Spleen (tissue), 11 donors: ENCODE measurements around the gene HADH. TPM values are rescaled to one million over a fixed set of nuclear protein-coding genes. Genes with fewer than 3 reads are reported as not detected.

ENCODE experiments used
- DNase-seq: peaks from one replicate; pipeline ENCODE4 v3.0.0-alpha.2; 2020
- H3K27ac ChIP-seq, 8 donors: fragments of 200-600 bp; sonication (generic) in 7 of 8; 1 replicate in 4 of 8; 2 replicates in 4 of 8; pipeline versions ENCODE4 v1.5.0 to v1.8.0; 2016 to 2021; ENCODE audit warnings: inconsistent platforms in 4 of 8, mild to moderate bottlenecking in 4 of 8, moderate library complexity in 1 of 8
- H3K27me3 ChIP-seq, 7 donors: fragments of 200-600 bp; sonication (generic) in 6 of 7; replicated peaks in 1 of 7; 1 replicate in 4 of 7; 2 replicates in 3 of 7; pipeline versions ENCODE4 v1.5.0 to v1.8.0; 2016 to 2021; ENCODE audit warnings: inconsistent platforms in 3 of 7, mild to moderate bottlenecking in 1 of 7
- H3K36me3 ChIP-seq, 6 donors: fragments of 200-600 bp; sonication (generic) in 5 of 6; 1 replicate in 4 of 6; 2 replicates in 2 of 6; pipeline versions ENCODE4 v1.5.0 to v1.8.0; 2016 to 2021; ENCODE audit warnings: inconsistent platforms in 2 of 6
- H3K4me1 ChIP-seq, 6 donors: fragments of 200-600 bp; sonication (generic) in 5 of 6; 1 replicate in 3 of 6; 2 replicates in 3 of 6; pipeline versions ENCODE4 v1.5.0 to v1.8.0; 2016 to 2021; ENCODE audit warnings: inconsistent platforms in 3 of 6
- H3K4me3 ChIP-seq, 8 donors: fragments of 200-600 bp; sonication (generic) in 7 of 8; 1 replicate in 4 of 8; 2 replicates in 4 of 8; pipeline versions ENCODE4 v1.5.0 to v1.8.0; 2016 to 2021; ENCODE audit warnings: inconsistent platforms in 4 of 8, mild to moderate bottlenecking in 4 of 8, moderate library complexity in 2 of 8
- H3K9me3 ChIP-seq, 8 donors: fragments of 200-600 bp; sonication (generic) in 7 of 8; 1 replicate in 4 of 8; 2 replicates in 4 of 8; pipeline versions ENCODE4 v1.5.0 to v1.8.0; 2016 to 2021; ENCODE audit warnings: inconsistent platforms in 4 of 8
- POLR2A ChIP-seq, 3 donors: fragments of 450-650 bp; IDR thresholded peaks; one replicate each; pipeline ENCODE4 v1.5.1; 2017; ENCODE audit warnings: antibody characterized with exemption in 3 of 3, mild to moderate bottlenecking in 1 of 3
- POLR2AphosphoS5 ChIP-seq, 3 donors: sonication (generic); formaldehyde crosslinking; IDR thresholded peaks; one replicate each; pipeline ENCODE4 v1.5.1; 2017; ENCODE audit warnings: antibody characterized with exemption in 3 of 3
- WGBS, 5 donors: extraction: QIAGEN DNeasy Blood & Tissue Kit in 3 of 5; methylation state at CpG; one replicate each; pipeline versions ENCODE4 v1.1.5 to v1.1.7; 2013 to 2018; 5-methylcytosine and 5-hydroxymethylcytosine counted together
- intact Hi-C: fragments of 100-400 bp; cut with DNase I; formaldehyde crosslinking; loops from one replicate; pipeline ENCODE4 v1.15.0; 2023; ENCODE audit warnings: low total_unique reads
- polyA plus RNA-seq, 3 donors: library from polyadenylated mRNA; stranded (reverse); fragments of 200-250 nt; gene quantifications; one replicate each; pipeline ENCODE4 v1.2.1, GENCODE V29; 2013
- total RNA-seq, 7 donors: library from RNA; depleted of rRNA in 3 of 7; stranded (reverse); fragments of >200 nt in 3 of 7; fragmentation: NEBNext Ultra II Directional in 4 of 7; extraction: Animal tissue kit (Norgen Biotek cat#: 25700) in 4 of 7; gene quantifications; one replicate each; pipeline versions ENCODE4 v1.1.0 to v1.2.1, GENCODE V29; 2016 to 2021
- TF ChIP-seq, protein P1 (sequence below), 11 experiments: fragments of 200-600 bp in 7 of 11; fragments of 450-650 bp in 4 of 11; sonication (generic) in 4 of 11; IDR thresholded peaks in 8 of 11; conservative IDR thresholded peaks in 3 of 11; 1 replicate in 7 of 11; 2 replicates in 4 of 11; pipeline versions ENCODE4 v1.4.0 to v1.8.0; 2016 to 2021; ENCODE audit warnings: antibody characterized with exemption in 11 of 11, inconsistent platforms in 4 of 11, mild to moderate bottlenecking in 1 of 11
- donor health status: healthy with polysubstance abuse.
- donor health status: DM: no; HTN: no; CAD: no; lungs with moderate emphysema.
- donor health status: DM: no; HTN: no; CAD: no.
- donor health status: Bipolar disorder and iron deficiency.
- donor health status: healthy.
- donor health status: DM: no; HTN: no; CAD: no.
- donor health status: DM: yes; HTN: yes; CAD: no.

HADH gene
- total and polyA plus RNA-seq, 10 donors, result 24.4 to 39.9 (median 29.1) TPM

GRCh38 chr4:107994894-107995293 is 5.2 kb downstream of the HADH start:
- DNase-seq, result no peak
- Histone ChIP-seq H3K36me3 (peaks cover 0 to 12% (median 0%) of the 10 kb centered on the region in 6 donors), H3K4me3 (no peak overlapping the region), H3K9me3 (no peaks in the 10 kb centered on the region), H3K27ac (no peak overlapping the region), H3K4me1 (peaks cover 14 to 67% (median 38%) of the 10 kb centered on the region in 6 donors), H3K27me3 (no peaks in the 10 kb centered on the region)
- intact Hi-C loops, result loop anchor here (5.0 kb wide), 1 partner anchor 63 kb away; the partner anchor contains the start of gene CYP2U1
- TF ChIP-seq POLR2A (IDR thresholded peaks at IDR 0.05) (no peak), POLR2AphosphoS5 (IDR thresholded peaks at IDR 0.05) (no peak)
- TF ChIP-seq, protein P1, sequence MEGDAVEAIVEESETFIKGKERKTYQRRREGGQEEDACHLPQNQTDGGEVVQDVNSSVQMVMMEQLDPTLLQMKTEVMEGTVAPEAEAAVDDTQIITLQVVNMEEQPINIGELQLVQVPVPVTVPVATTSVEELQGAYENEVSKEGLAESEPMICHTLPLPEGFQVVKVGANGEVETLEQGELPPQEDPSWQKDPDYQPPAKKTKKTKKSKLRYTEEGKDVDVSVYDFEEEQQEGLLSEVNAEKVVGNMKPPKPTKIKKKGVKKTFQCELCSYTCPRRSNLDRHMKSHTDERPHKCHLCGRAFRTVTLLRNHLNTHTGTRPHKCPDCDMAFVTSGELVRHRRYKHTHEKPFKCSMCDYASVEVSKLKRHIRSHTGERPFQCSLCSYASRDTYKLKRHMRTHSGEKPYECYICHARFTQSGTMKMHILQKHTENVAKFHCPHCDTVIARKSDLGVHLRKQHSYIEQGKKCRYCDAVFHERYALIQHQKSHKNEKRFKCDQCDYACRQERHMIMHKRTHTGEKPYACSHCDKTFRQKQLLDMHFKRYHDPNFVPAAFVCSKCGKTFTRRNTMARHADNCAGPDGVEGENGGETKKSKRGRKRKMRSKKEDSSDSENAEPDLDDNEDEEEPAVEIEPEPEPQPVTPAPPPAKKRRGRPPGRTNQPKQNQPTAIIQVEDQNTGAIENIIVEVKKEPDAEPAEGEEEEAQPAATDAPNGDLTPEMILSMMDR (IDR thresholded peaks at IDR 0.05 in 8 of 11, conservative IDR thresholded peaks at IDR 0.05 in 3 of 11), result no peak

DNA sequence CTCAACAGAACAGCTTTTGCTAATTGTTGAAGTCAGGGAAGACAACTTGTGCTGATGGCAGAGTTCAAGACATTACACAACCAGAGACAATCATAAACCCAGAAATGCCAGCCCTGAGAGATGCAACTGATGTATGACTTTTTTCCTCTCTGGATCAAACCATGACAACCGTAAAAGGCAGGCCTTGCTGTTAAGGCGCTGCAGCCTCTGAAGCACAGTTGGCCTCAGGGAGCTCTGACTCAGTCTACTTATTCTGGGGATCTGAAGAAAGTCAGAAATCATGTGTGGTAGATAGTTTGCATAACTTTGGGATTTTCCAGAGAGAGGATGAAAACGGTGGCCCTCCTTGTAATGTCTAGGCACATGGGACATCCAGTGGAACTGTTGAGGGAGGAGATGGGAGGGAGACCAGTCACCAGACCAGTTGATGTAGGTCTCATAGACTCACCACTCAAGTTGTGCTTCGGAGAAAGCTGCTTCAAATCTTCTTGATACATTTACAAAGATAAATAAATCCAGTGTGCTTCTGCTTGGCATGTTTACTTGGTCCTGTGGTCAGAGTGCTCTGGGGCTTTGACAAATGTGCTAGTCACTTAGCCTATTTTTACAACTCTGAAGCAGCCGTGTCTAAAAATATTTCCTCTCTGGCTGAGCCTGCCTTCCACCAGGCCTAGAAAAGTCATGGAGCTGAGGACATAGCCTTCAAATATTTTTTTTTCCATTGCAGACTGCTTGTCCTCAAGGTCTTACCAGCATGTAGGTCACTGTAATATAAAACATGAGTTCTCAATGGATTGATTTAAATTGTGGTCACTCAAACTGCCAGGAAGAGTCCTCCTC is 7.5 kb downstream of the HADH start:
- Histone ChIP-seq H3K27me3 (no peaks in the 10 kb centered on the region), H3K36me3 (peaks cover 0 to 18% (median 0%) of the 10 kb centered on the region in 6 donors), H3K9me3 (no peaks in the 10 kb centered on the region), H3K27ac (peak overlapping the region in 4 of 8 donors; percentile 28 to 58 (median 44)), H3K4me1 (peaks cover 5 to 44% (median 23%) of the 10 kb centered on the region in 6 donors), H3K4me3 (no peak overlapping the region)
- TF ChIP-seq POLR2AphosphoS5 (IDR thresholded peaks at IDR 0.05), result no peak
- TF ChIP-seq POLR2A (IDR thresholded peaks at IDR 0.05), result no peak
- TF ChIP-seq, protein P1 (IDR thresholded peaks at IDR 0.05 in 8 of 11, conservative IDR thresholded peaks at IDR 0.05 in 3 of 11), result no peak
- no peak for DNase-seq
- intact Hi-C loops, result no loop called here
- WGBS, 5 donors, result 67 to 74% (median 71%) methylated on average over 5 of the region's 5 CpGs

- Histone ChIP-seq H3K4me3 (no peak overlapping the region), H3K27ac (peak overlapping the region in 4 of 8 donors; percentile 9 to 58 (median 40)), H3K27me3 (no peaks in the 10 kb centered on the region), H3K36me3 (peaks cover 0 to 18% (median 0%) of the 10 kb centered on the region in 6 donors), H3K4me1 (peaks cover 5 to 38% (median 17%) of the 10 kb centered on the region in 6 donors), H3K9me3 (no peaks in the 10 kb centered on the region)
- intact Hi-C loops, result no loop called here
- no peak for TF ChIP-seq POLR2AphosphoS5 (IDR thresholded peaks at IDR 0.05)
- no peak for TF ChIP-seq POLR2A (IDR thresholded peaks at IDR 0.05)
- TF ChIP-seq, protein P1 (IDR thresholded peaks at IDR 0.05 in 8 of 11, conservative IDR thresholded peaks at IDR 0.05 in 3 of 11), result no peak
- WGBS, 5 donors, result 84 to 96% (median 92%) methylated on average over 2 of the region's 2 CpGs
- DNase-seq, result no peak
Measured at GRCh38 chr4:107997794-107998193, 8.1 kb downstream of the HADH start.

DNA sequence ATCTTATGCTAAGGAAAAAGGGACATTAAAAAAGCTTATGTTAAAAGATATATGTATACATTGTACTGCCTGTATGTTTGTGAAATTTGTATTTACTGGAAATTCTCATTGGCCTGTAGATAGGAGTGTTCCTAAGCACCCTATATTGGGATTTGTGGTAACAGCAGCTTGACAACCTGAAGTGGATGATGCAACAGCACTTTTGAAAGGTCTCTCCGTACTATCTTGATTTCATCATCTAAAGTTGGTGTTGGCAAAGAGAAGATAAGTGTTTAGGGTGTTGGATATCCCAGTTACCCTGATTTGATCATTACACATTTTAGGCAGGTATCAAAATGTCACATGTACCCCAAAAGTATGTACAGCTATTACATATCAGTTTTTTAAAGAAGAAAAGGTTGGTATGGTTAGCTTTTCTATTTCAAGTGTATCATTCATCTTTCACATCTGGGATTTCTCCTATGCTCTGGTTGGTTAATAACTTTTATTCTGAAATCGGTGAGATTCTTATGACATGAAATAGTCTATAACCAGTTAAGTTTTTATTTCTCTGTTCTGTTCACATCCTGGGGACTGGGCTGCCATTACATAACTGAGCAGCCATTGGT is 10.3 kb downstream of the HADH start:
- intact Hi-C loops, result no loop called here
- WGBS, 5 donors, result 72 to 91% (median 87%) methylated on average over 2 of the region's 2 CpGs
- DNase-seq, result no peak
- H3K4me1 ChIP-seq, result peaks cover 0 to 16% (median 0%) of the 10 kb centered on the region in 6 donors
- H3K9me3 ChIP-seq, result no peaks in the 10 kb centered on the region
- H3K27me3 ChIP-seq, result no peaks in the 10 kb centered on the region
- TF ChIP-seq POLR2A (IDR thresholded peaks at IDR 0.05) (no peak), POLR2AphosphoS5 (IDR thresholded peaks at IDR 0.05) (no peak)
- TF ChIP-seq, protein P1 (IDR thresholded peaks at IDR 0.05 in 8 of 11, conservative IDR thresholded peaks at IDR 0.05 in 3 of 11), result no peak
- no peak overlapping the region for H3K27ac ChIP-seq
- peaks cover 0 to 18% (median 0%) of the 10 kb centered on the region in 6 donors for H3K36me3 ChIP-seq
- H3K4me3 ChIP-seq, result no peak overlapping the region
